Mucosa of gallbladder (tissue), 1 donor: Measurements from ENCODE around the gene UPP2. TPM values are rescaled to one million over a fixed set of nuclear protein-coding genes. Genes with fewer than 3 reads are reported as not detected.

Source experiments
- DNase-seq: peaks from one replicate; pipeline ENCODE4 v3.0.0-alpha.2; 2020; ENCODE audit warnings: low spot score
- total RNA-seq: library from RNA; stranded (reverse); gene quantifications from one replicate; pipeline ENCODE4 v1.2.1, GENCODE V29; 2021
- donor health status: DM: no; HTN: no; CAD: no.

UPP2 gene
- total RNA-seq, 1 donor from 2014 or later: not detected

DNA sequence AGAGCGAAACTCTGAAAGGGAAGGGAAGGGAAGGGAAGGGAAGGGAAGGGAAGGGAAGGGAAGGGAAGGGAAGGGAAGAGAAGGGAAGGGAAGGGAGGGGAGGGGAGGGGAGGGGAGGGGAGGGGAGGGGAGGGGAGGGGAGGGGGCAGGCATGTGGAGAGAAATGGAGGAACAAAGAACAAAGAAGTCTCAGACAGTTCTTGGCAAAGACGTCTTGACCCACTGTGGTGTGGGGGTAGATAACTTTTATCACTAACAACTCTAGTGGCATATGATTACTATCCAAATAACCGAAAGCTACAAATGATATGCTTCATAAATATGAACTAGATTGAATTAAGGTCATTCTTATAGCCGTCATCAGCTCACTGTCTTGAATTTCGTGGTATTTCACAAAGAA, 3.2 kb downstream of the UPP2 start:
- DNase-seq: no peak

DNA sequence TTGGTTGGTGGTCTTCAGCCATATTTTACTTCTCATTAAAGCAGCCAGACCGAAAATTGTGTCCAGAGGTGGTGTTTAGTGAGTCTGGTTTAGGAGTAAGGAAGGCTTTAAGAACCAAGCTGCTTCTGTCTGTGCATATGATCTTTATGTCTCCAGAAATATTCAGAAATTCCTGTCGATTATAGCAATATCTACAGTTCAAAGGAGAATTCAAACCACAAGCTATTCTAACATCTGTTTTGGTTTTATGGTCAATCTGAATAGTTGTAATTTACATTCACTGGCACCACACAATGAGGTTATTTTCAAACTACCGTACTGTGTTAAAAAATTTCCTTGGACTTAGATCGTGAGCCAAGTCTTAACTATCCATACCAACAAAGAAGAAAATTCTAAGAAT, 11.3 kb downstream of the UPP2 start:
- DNase-seq: no peak

DNA sequence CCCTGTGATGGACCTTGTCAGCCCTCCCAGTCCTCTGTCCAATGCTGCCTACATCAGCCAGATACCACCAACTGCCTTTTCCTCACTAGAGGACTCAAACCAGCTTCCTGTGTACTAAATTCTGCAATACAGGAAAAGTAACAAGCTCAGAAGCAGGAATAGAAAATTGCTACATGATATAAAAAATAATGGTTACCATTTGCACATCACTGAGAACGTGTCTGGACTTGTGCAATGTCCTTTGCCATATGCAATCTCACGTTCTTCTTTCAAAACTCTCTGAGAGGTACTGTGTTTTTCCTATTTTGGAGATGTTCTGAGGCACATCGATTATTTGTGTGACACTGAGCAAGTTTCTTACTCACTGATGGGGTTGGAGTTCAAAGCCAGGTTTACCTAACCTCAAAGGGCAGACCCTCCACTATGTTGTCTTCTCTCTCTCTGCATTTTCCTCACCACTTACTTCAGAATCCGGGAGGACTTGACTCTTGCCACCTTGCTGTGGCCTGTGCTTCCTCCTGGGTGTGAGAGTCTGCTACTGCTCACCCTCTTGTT, 12.1 kb downstream of the UPP2 start:
- no peak for DNase-seq

DNA sequence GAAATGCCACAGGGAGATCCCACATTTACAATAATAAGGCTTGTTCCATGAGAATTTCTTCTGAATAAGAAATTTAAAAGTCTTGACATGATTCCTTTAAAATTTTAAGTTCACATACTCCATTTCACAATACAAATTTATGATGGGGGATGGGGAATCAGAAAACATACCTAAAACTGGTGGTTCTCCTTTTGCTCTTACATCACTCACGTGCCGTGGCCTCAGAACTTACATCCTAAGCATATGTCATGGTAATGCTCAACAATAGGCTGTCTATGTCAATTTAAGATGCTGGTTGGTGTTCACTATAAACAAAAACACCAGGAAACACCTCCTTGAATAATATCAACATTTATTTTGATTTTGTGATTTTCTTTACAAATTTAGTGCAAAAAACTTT, 12.8 kb downstream of the UPP2 start:
- DNase-seq: no peak

DNA sequence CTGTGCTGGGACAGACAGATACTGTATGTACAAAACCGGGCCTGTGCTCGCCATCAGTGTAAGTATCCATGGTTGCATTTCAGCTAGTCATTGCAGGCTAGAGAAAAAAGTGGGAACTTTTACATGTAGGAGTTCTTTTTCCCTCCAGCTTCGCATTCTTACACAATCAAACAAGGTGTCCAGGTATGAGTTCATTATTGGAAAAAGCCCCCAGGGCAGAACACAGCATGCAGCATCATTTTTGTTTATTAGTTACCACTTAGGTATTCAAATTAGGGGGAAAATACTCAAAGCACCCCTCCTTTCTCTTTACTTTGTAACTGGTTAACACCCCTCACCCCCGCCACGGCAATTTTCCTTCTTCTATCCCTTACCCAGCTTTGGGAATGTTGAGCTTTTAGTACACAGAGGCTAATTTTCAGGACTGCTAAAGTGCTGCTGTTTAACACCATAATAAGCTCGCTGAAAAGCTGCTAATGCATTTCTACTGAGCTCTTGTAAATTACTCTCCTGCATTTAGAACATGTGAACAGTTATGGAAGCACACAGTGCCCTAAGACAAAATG, 13.6 kb downstream of the UPP2 start:
- DNase-seq: no peak

DNA sequence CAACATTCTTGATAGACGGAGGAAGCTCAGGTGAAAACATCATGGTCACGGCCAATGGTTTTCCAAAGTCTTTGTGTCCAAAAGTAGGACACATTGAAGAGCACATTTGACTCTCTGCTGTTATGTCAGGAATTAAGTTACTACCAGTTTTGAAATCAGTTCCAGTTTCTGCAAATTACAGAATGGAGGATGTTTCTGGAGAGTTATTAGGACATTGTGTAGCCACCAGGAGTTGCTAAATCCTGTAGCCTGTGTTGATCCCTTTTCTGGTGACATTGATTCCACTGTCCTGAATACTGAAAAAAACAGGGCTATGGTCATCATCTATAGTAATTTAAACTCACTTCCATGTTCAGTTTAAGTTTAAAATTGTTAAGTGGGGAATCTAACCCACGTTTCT, 15.3 kb downstream of the UPP2 start:
- DNase-seq: no peak

DNA sequence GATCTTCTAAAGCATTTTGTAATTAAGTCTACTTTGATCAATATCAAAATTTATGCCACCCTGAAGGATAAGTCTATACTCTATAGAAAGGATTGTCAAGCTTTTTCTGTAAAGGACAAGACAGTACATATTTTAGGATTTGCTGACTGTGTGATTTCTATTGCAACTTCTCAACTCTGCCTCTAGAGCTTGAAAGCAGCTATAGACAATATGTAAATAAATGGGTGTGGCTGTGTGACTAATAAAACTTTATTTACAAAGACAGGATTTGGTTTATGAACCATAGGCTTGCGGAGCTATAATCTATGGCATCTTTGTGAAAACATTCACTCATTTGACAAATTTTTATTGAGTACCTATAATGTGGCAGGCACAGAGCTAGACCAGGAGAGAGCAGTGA, 18.4 kb downstream of the UPP2 start:
- no peak for DNase-seq

DNA sequence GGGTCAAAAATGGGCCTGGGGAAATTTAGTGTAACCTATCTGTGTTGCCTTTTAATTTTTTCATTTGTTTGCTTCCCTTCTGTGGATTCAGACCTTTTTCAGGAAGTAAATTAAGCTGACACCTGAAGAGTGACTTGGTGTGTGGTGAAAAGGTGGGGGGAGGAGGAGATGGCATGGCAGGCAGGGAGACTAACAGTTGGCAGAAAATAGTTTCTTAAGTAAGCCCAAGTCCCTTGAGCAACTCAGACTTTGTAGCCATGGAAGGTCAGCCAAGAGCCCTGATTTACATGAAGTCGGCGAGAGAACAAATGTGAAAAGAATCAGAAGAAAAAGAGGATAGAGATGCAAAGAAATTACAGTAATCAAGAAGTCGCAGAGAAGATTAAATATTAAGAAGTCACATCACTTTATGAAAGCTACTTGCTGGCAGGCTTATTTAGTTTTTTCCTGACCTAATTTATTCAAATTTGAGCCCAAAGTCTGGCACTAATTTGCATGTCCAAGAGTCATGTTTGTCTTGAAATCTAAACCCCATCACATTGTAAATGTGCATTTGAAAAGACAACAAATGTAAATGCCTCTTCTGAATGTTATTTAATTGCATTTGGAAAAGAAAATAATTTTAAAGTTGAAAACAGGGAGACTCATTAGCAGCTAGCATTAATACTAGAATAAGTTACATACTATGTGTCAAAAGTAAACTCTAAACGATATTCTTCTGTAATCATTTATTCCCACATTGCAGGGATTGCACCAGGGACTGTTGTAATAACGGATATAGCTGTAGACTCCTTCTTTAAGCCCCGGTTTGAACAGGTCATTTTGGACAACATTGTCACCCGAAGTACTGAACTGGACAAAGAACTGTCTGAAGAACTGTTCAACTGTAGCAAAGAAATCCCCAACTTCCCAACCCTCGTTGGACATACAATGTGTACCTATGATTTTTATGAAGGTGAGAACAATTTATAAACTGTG, 19.3 kb downstream of the UPP2 start:
- peak; percentile 23 for DNase-seq

DNA sequence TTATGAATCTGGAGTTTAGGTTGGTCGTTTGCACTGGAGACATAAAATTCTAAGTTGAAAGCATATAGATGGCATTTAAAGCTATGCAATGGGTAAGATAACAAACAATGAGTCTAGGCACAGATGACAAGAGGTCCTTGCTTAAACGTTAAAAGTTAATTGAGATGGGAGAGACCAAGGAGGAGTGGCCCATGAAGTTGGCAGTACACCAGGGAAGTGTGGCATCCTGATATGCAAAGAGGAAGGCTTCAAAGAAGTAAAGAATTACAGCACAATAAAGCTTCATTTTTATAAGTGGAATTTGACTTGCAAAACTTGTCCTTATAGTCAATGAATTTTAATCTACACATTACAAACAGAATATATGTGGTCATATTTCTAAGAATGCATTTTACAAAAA, 23.2 kb downstream of the UPP2 start:
- no peak for DNase-seq

DNA sequence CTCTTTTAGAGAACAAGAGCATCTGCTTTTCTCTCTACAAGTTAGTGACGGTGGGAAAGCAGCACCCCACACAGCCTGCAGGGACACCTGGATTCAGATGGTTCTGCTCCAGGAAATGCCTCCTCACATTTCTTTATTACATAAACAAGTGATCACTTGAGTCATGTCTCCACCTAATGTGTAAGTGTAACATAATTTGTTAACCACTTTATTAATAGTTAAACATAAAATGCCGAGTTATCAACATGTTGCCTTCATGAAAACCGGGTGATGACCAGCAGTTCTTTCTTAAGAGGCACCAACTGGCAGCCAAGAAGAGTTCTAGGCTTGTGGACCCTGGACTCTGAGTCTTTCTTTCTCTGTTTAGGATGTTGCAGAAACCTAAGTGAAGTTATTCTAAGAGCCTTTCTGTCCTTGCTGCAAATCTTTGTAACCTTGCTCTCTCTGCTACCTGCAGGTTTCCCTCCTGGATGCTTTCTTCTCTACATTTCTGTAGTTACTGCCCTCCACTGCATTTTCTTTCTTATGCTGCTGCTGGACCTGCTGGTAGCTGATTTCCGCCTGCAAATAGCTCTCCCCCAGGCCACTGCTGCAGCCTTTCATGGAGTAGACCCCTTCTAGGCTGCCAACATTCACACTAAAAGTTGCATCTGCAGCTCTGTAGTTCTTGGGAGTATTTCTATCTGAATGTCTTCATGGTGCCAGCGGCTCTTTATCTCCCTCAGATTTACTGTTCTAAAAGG, 24.3 kb downstream of the UPP2 start:
- no peak for DNase-seq

DNA sequence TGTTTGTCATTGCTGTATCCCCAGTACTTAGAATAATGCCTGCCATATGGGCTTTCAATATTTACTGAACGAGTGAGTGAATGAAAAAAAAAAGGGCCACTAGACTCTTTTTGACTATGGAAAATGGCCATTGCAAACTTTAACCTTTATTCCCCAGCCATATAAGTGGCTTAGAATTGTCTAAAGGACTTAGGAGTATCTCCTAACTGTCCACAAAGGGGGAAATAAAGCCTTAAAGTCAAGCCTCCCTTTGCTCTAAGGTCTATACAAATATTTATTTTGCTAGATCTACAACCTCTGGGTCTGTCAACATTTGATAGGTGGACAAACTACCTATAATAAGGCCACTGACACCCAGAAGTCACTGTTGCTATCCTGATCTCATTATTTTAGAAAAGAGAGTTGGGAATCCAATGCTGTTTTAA, 25.7 kb downstream of the UPP2 start:
- DNase-seq: no peak

DNA sequence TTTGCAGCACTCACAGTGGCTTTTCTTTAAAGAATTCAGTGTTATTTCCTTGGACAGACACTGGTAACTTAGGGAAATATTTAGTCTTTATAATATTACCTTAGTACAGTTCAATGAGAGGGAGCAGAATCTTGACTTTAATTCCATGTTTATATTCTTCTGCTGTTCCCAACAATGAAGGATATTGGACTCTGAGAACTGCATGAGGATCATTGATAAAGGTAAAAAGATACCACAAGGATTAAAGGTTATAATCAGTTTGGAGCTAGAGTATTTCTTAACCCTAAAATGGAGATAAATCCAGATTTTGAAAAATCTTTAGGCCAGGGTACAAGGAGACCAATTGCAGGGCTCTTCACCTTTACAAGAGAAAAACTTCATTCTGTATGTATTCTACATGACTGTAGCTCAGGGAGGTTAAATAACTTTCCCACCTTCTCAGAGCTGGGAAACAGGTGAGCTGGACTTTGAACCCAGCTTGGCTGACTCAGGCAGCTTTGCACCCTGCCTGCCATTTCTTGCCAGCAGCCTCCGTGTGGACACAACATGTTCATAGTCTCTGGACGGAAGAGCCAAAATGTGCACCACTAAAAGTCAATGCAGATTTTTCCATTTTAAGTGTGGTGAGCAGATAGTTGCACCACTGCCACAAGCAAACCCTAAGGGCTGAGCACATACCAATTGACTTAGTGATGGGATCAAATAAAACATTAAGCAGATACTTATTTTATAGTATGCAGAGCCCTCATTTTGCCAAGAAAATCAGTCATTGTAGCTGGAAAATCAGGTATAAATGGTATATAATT, 26.7 kb downstream of the UPP2 start:
- peak; percentile 82 for DNase-seq

DNA sequence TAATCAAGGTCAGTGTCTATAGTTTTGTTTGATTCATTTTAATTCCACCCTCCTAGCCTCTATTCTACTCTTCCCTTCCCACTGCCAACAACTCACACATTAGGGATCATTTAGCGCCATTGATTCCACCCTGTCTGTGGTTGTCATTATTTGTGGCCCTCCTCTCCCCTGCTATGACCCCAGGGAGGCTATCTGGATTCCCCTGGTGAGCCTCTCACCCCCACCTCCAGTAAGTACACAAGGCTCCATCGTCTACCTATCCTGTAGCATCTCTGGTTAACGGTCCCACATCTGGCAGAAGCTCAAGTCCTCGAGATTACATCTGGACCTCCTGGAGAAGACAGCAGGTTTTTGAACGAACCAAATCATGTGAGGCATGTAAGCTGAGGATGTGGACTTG, 27.4 kb downstream of the UPP2 start:
- DNase-seq: no peak

DNA sequence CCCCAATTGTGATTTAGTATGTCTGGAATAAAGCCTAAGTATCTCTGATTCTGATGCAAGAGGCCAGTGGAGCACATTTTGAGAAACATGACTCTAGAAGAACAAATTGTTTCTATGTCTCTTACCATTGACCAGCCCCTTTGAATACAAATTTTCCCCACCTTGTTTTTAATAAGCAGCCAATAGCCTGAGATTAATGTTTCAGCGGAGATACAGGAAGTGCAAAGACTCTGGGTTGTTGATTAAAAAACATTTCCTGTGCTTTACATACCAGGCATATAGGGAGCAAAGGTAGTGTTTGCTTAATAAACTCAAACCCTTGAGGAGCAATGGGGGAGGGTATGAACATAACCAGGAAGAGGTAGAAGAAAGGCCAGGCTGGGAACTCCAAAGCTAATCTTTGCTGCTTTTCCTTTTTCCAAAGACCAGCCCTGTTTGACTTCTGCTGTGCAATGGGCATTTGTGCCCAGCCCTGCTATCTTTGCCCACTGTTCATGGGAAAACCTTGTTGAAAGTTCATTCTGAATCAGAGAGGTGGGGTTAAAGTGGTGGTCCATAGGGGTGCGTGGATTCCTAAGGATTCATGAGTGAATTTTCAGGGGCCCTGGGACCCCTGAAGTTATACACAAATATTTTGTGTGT, 29.3 kb downstream of the UPP2 start:
- peak; percentile 58 for DNase-seq

DNA sequence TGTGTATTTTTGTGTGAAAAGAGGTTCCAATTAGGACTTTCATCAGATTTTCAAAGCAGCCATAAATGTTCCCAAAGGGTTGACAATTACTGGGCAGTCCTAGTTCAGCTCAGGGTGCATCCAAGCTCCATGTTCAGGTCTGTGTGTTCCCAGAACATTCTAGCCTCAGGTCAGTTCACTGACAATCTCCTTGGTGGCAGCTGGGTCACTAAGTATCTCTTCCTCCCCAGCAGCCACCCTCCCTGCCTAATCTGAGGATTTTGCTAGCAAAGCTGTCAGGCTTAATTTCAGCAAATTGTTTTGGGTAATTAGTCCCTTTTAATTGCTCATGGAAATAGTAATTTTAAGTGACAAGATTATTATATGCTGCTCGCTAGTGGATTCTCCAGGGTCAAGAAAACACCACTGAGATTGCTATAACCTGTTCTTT, 29.8 kb downstream of the UPP2 start:
- no peak for DNase-seq

DNA sequence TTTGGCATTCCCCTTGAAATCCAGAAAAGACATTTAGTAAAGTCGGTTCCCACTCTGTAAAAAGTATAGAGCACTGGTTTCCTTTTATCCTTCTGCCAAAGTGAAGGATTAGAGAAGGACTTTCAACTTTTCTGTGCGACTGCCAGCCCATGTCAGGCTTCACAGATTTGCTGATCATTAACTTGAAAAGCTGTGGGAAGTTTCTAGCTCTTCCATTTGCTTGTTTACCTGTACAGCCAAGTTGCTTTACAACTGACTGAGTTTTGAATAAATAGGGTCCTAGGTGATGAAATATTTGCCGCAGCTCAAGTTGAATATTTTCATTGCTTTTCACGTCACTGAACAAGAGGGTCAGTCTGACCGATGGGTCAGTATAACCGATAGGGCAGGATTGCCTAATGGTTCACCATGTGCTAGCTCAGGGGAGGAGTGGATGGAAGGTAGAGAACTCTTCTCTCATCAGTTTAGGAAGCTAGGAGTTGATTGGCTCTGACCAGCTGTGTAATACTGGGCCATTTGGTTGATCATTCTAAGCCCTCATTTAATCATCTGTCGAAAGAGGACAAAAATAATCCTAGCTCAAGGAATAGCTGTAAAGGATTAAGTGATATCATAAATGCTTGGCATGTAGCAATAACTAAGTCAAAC, 30.4 kb downstream of the UPP2 start:
- peak; percentile 48 for DNase-seq

DNA sequence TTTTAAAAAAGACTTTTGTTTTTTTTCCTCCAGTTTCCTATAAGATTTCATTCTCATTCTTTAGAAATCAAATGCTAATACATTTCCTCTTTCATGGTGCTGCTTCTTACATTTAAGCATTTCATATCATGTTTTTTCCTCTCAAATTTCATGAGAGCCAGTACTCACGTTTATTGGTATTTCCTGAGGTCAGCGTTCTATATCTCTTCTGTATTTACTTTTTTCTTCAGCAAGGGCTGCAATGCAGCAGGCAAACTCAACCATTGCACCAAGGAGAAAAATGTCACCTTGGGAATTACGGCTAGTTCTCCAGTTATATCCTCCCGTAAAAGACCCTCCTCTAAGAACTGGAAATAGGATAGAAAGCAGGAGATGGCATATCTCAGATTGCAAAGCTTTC, 32.4 kb downstream of the UPP2 start:
- no peak for DNase-seq

DNA sequence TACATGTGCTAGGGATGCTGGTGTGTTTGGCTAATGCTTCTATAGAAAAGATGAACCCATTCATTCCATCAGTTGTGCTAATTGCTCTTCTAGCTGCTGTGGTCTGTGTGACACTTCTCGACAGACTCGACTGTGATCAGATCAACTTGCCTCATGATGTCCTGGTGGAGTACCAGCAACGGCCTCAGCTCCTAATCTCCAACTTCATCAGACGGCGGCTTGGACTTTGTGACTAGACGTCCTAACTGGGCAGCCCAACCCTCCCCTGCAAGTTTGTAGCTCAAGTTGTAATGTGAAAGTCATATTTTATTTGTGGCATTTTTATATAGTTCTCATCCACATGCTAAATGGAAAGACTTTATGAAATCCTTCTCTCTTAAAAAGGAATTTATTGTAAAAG, 33.0 kb downstream of the UPP2 start:
- DNase-seq: peak; percentile 47

DNA sequence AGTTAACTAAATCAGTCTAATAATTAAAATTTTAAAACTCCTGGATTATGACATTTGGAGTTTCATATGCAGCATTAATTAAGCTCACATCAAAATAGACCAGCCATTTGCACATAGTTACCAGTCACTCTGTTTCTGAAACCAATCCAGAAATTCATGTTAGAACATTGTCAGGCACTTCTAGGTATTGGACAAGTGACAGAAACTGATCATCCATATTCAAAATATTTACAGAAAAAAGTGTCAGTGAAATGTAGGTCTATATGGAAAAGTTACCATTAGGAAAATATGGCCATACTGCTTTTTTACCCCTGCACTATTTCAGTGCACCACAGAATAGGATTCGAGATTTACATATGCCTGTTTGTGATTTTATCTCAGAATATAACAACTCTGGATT, 33.4 kb downstream of the UPP2 start:
- no peak for DNase-seq

DNA sequence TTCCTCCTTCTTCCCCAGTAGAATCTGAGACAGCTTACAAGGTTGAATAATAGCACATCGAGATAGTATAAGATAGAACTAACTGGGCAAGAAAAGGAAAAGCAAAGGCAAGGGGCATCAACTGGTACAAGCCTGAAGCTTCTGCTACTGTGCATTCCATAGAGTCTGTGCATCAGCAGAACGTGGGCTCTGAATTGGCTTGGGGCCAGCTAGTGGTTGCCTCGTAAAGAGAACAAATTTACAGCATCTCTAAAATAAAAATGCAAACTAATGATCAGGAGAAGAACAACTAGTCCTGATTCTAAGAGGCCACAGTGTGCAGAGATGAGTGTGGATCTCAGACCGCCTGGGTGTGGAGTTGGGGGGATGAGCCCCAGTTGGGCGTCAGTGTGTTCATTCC, 36.6 kb downstream of the UPP2 start:
- no peak for DNase-seq
